ENCODE measurements around the gene LRP4.

DNA sequence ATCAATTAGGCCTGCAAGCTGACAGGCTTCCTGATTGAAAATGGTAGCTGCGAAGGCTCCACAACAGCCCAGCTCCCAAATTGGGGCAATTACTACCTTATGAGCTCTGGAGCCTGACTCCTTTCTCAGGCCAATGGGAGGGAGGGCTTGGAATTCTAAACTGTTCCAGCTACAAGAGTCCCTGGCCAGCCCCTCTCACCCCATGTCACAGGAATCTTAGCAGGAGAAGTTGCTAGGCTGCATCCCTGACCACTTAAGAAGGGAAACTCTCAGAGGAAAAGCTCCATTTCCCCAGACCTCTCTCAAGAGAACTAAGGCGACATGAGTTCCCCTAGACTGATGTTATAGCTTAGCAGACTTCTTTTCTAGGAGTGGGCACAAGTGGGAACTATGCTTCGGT is 4.9 kb downstream of the LRP4 start:
- TF ChIP-seq, protein P1, sequence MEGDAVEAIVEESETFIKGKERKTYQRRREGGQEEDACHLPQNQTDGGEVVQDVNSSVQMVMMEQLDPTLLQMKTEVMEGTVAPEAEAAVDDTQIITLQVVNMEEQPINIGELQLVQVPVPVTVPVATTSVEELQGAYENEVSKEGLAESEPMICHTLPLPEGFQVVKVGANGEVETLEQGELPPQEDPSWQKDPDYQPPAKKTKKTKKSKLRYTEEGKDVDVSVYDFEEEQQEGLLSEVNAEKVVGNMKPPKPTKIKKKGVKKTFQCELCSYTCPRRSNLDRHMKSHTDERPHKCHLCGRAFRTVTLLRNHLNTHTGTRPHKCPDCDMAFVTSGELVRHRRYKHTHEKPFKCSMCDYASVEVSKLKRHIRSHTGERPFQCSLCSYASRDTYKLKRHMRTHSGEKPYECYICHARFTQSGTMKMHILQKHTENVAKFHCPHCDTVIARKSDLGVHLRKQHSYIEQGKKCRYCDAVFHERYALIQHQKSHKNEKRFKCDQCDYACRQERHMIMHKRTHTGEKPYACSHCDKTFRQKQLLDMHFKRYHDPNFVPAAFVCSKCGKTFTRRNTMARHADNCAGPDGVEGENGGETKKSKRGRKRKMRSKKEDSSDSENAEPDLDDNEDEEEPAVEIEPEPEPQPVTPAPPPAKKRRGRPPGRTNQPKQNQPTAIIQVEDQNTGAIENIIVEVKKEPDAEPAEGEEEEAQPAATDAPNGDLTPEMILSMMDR (IDR thresholded peaks at IDR 0.05; ENCODE audit: low read length), result no peak
- TF ChIP-seq EZH2 (IDR thresholded peaks at IDR 0.05; ENCODE audit: borderline replicate concordance, low read length), result no peak

Measured in OCI-LY1 (cell line).